Heart right ventricle (tissue), 16 donors: Measurements from ENCODE around the gene MACROD2. TPM values are rescaled to one million over a fixed set of nuclear protein-coding genes. Genes with fewer than 3 reads are reported as not detected.

ENCODE experiments used
- ATAC-seq, 8 donors: fragments of 200-7000 bp; cut with Tn5 transposase; one replicate each; pipeline ENCODE4 v1.9.1; 2020; ENCODE audit warnings: mild to moderate bottlenecking in 8 of 8, moderate library complexity in 8 of 8, moderate number of reproducible peaks in 1 of 8
- DNase-seq, 2 donors: peaks; one replicate each; pipeline ENCODE4 v3.0.0-alpha.2; 2020
- H3K27ac ChIP-seq, 10 donors: fragments of 200-600 bp; sonication (generic) in 2 of 10; one replicate each; pipeline versions ENCODE4 v1.5.0 to v1.8.0; 2020 to 2022; ENCODE audit warnings: mild to moderate bottlenecking in 3 of 10
- H3K27me3 ChIP-seq, 7 donors: fragments of 200-600 bp; one replicate each; pipeline ENCODE4 v1.8.0; 2021 to 2022; ENCODE audit warnings: mild to moderate bottlenecking in 2 of 7
- H3K36me3 ChIP-seq, 9 donors: fragments of 200-600 bp; sonication (generic) in 1 of 9; one replicate each; pipeline versions ENCODE4 v1.5.0 to v1.8.0; 2020 to 2022; ENCODE audit warnings: mild to moderate bottlenecking in 2 of 9
- H3K4me1 ChIP-seq, 9 donors: fragments of 200-600 bp; sonication (generic) in 1 of 9; one replicate each; pipeline versions ENCODE4 v1.5.0 to v1.8.0; 2020 to 2022; ENCODE audit warnings: mild to moderate bottlenecking in 4 of 9
- H3K4me3 ChIP-seq, 10 donors: fragments of 200-600 bp; sonication (generic) in 2 of 10; one replicate each; pipeline versions ENCODE4 v1.5.0 to v1.8.0; 2020 to 2022; ENCODE audit warnings: mild to moderate bottlenecking in 7 of 10, moderate library complexity in 2 of 10
- H3K9me3 ChIP-seq, 11 donors: fragments of 200-600 bp in 10 of 11; sonication (generic) in 2 of 11; one replicate each; pipeline versions ENCODE4 v1.5.0 to v1.8.0; 2013 to 2022; ENCODE audit warnings: mild to moderate bottlenecking in 2 of 11, control low read depth in 1 of 11, moderate library complexity in 1 of 11
- CTCF ChIP-seq, 9 donors: fragments of 200-600 bp; sonication (generic) in 2 of 9; IDR thresholded peaks; one replicate each; pipeline versions ENCODE4 v1.5.0 to v1.8.0; 2021 to 2022; ENCODE audit warnings: antibody characterized with exemption in 9 of 9, mild to moderate bottlenecking in 5 of 9, moderate library complexity in 1 of 9
- WGBS, 2 donors: extraction: QIAGEN DNeasy Blood & Tissue Kit; methylation state at CpG; one replicate each; pipeline ENCODE4 v1.1.7; 2013; ENCODE audit warnings: inconsistent platforms in 1 of 2; 5-methylcytosine and 5-hydroxymethylcytosine counted together
- intact Hi-C, 10 donors: fragments of 100-400 bp; cut with DNase I; formaldehyde crosslinking; loops; one replicate each; pipeline versions ENCODE4 v1.11.1 to v1.14.2; 2022
- polyA plus RNA-seq, 2 donors: library from polyadenylated mRNA; stranded (reverse); fragments of 200-250 nt; gene quantifications; one replicate each; pipeline ENCODE4 v1.2.3, GENCODE V29; 2013
- total RNA-seq, 10 donors: library from RNA; stranded (reverse); fragmentation: NEBNext Ultra II Directional in 3 of 10; extraction: Animal tissue kit (Norgen Biotek cat#: 25700) in 3 of 10; gene quantifications; one replicate each; pipeline versions ENCODE4 v1.2.1 to v1.2.4, GENCODE V29; 2021 to 2023
- donor health status: Arrhythmogenic right ventricular cardiomyopathy.
- donor health status: ischemic (EF 13 %, LVEDD 7.1; RV severe dilation, severe dysfunction).
- donor health status: healthy with polysubstance abuse.
- donor health status: DM: no; HTN: yes; CAD: no.
- donor health status: DM: no; HTN: no; CAD: no.
- donor health status: ischemic (EF 25% LVEDD 6.9; RV normal size, moderate dysfunction).
- donor health status: ischemic (EF 25% LVEDD 5.7; RV mildly dilated, moderate dysfunction).
- donor health status: healthy.
- donor health status: DM: yes; HTN: yes; CAD: no.
- donor health status: Ischemic cardiomyopathy.
- donor health status: ischemic (EF 35%, LVEDD 5.7; RV mildly dilated, moderate dysfunction).
- donor health status: nonischemic (EF 11% LVEDD 7.7; RV severe dilation, severe dysfunction).
- donor health status: DM: yes; HTN: yes; CAD: no.
- donor health status: PGD.
- donor health status: ischemic (EF 29% LVEDD 5.4; RV normal size, mild dysfunction).
- donor health status: nonischemic (EF 23%, LVEDD 6.1; RV moderate dilation, normal function).

Gene MACROD2
- total and polyA plus RNA-seq, 12 donors: 0.28 to 6.4 (median 4.1) TPM

DNA sequence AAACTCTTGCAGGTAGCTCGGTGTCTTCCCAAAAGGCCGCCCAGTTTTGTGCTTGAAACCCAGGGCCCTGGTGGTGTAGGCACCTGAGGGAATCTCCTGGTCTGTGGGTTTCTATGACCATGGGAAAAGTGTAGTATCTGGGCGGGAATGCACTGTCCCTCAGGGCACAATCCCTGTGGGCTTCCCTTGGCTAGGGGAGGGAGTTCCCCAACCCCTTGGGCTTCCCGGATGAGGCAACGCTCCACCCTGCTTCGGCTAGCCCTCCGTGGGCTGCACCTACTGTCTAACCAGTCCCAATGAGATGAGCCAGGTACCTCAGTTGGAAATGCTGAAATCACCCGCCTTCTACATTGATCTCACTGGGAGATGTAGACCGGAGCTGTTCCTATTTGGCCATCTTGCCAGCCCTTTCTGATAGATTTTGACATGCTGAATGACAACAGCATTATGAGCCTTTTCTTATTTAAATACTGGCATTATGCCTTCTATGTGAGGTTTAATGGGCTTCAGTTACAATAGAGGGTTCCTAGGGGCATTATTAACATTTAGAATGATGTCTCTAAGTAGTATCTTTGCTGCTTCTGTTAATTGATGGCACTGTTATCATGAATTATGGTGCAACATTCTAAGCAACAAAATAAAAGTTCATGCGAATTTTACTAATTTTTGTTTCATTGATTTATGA lies 475.8 kb downstream of the MACROD2 start:
- TF ChIP-seq CTCF (IDR thresholded peaks at IDR 0.05): no peak
- Histone ChIP-seq H3K27me3 (no peaks in the 10 kb centered on the region), H3K27ac (no peak overlapping the region), H3K9me3 (peaks cover 0 to 23% (median 0%) of the 10 kb centered on the region in 11 donors), H3K4me1 (no peaks in the 10 kb centered on the region), H3K36me3 (no peaks in the 10 kb centered on the region), H3K4me3 (no peak overlapping the region)
- WGBS, 2 donors: 88% methylated on average over 10 of the region's 10 CpGs
- intact Hi-C loops: no loop called here
- no peak for DNase-seq
- no peak for ATAC-seq

DNA sequence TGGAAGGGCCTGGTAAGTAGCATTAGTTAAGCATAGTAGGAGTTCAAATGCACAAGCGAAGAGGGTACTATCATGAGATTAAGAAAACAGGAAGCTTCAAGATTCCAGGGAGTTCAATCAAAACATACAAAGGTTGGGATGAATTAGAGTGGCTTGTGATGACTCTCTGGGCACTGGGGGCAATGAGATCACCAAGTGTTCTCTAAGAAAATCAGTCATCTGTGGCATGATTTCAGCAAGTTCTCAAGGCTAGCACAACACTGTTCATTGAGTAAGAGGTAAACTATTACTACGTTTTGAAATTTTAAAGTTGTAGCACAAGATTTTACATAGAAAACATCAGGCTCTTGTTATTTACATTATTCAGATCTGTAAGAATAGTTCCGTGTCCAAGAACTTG lies 481.8 kb downstream of the MACROD2 start:
- intact Hi-C loops: no loop called here
- peaks cover 0 to 9% (median 0%) of the 10 kb centered on the region in 11 donors for H3K9me3 ChIP-seq
- no peak overlapping the region for H3K4me3 ChIP-seq
- 69 to 80% methylated on average over 3 of the region's 3 CpGs for WGBS, 2 donors
- H3K4me1 ChIP-seq: no peaks in the 10 kb centered on the region
- ATAC-seq (no peak), DNase-seq (no peak)
- no peaks in the 10 kb centered on the region for H3K27me3 ChIP-seq
- no peak for TF ChIP-seq CTCF (IDR thresholded peaks at IDR 0.05)
- H3K27ac ChIP-seq: no peak overlapping the region
- no peaks in the 10 kb centered on the region for H3K36me3 ChIP-seq

GRCh38 chr20:14478126-14478525 lies 482.8 kb downstream of the MACROD2 start:
- no peaks in the 10 kb centered on the region for H3K4me1 ChIP-seq
- no peak for TF ChIP-seq CTCF (IDR thresholded peaks at IDR 0.05)
- ATAC-seq (no peak), DNase-seq (no peak)
- H3K9me3 ChIP-seq: peaks cover 0 to 9% (median 0%) of the 10 kb centered on the region in 11 donors
- H3K4me3 ChIP-seq: no peak overlapping the region
- no peaks in the 10 kb centered on the region for H3K27me3 ChIP-seq
- H3K36me3 ChIP-seq: no peaks in the 10 kb centered on the region
- H3K27ac ChIP-seq: no peak overlapping the region
- intact Hi-C loops: no loop called here

DNA sequence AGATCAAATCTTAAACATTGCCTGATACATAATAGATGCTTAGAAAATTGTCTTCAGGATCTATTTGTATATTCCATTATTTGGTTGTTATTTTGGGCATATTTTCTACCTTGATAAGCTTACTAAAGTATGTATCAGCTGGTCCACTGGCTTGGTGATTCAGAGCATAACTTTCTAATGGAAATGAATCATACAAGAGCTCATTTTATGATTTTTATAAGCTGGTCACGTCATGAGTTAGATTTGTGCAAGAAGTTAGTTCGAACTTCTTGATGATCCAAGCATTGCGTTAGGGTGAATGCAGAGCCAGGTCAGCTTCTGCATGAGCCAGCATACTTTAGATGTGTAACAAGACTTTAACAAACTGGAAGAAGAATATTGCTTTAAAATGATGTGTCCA lies 486.5 kb downstream of the MACROD2 start:
- Histone ChIP-seq H3K9me3 (peaks cover 0 to 2% (median 0%) of the 10 kb centered on the region in 11 donors), H3K27ac (no peak overlapping the region), H3K27me3 (no peaks in the 10 kb centered on the region), H3K4me1 (no peaks in the 10 kb centered on the region), H3K4me3 (no peak overlapping the region), H3K36me3 (no peaks in the 10 kb centered on the region)
- 90 to 92% methylated on average over 3 of the region's 3 CpGs for WGBS, 2 donors
- intact Hi-C loops: no loop called here
- DNase-seq (no peak), ATAC-seq (no peak)
- no peak for TF ChIP-seq CTCF (IDR thresholded peaks at IDR 0.05)
